ENCODE results near the gene ARSB. TPM values are rescaled to one million over a fixed set of nuclear protein-coding genes. Genes with fewer than 3 reads are reported as not detected.

ARSB gene
- total RNA-seq, 1 donor from 2014 or later: 19.3 TPM

DNA sequence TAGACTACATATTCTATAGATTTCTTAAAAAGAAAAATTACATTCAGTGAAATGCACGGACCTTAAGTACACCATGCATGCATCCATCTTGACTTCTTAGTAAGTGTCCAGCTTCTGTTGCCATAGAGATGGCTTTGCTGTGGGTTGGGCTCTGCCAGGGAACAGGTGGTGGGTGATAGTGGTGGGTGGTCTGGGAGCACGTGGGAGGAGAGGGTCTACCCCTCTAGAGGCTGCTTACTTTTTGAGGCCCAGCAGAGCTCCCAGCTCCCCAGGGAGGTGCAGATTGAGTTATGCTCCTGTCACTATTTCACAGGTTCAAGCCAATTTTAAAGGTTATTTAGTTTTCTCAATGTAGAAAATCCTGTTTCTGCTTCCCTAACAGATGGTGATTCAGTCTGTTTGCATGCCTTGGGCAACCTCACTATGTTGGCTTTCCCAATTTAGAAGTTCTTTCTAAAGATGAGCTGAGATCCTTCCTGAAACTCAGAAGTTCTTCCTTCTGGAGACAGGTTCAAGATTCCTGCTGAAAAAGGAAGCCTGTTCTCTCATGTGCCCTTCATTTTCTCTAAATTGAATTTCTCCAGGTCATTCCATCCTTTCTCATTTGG is 229.2 kb downstream of the ARSB start:
- Mint-ChIP-seq H3K36me3 (ENCODE audit: low read depth, unreplicated experiment) (no peaks in the 10 kb centered on the region), H3K27me3 (ENCODE audit: unreplicated experiment) (peaks cover 2% of the 10 kb centered on the region), H3K27ac (ENCODE audit: unreplicated experiment) (no peak overlapping the region), H3K9me3 (ENCODE audit: unreplicated experiment) (no peaks in the 10 kb centered on the region), H3K4me1 (ENCODE audit: unreplicated experiment) (peaks cover 6% of the 10 kb centered on the region), H3K4me3 (ENCODE audit: unreplicated experiment) (no peak overlapping the region)
- DNase-seq (ENCODE audit: low spot score): no peak
- no peak for TF ChIP-seq CTCF (IDR thresholded peaks at IDR 0.05; ENCODE audit: unreplicated experiment)

- no peak overlapping the region for H3K27ac Mint-ChIP-seq (ENCODE audit: unreplicated experiment)
- TF ChIP-seq CTCF (IDR thresholded peaks at IDR 0.05; ENCODE audit: unreplicated experiment): no peak
- H3K4me3 Mint-ChIP-seq (ENCODE audit: unreplicated experiment): no peak overlapping the region
- DNase-seq (ENCODE audit: low spot score): no peak
- peaks cover 5% of the 10 kb centered on the region for H3K4me1 Mint-ChIP-seq (ENCODE audit: unreplicated experiment)
- no peaks in the 10 kb centered on the region for H3K36me3 Mint-ChIP-seq (ENCODE audit: low read depth, unreplicated experiment)
- no peaks in the 10 kb centered on the region for H3K9me3 Mint-ChIP-seq (ENCODE audit: unreplicated experiment)
- H3K27me3 Mint-ChIP-seq (ENCODE audit: unreplicated experiment): peaks cover 2% of the 10 kb centered on the region
Measured at GRCh38 chr5:78754655-78755054, 230.5 kb downstream of the ARSB start.

- H3K27ac Mint-ChIP-seq (ENCODE audit: unreplicated experiment): no peak overlapping the region
- H3K4me3 Mint-ChIP-seq (ENCODE audit: unreplicated experiment): no peak overlapping the region
- H3K27me3 Mint-ChIP-seq (ENCODE audit: unreplicated experiment): peaks cover 2% of the 10 kb centered on the region
- no peak for TF ChIP-seq CTCF (IDR thresholded peaks at IDR 0.05; ENCODE audit: unreplicated experiment)
- no peaks in the 10 kb centered on the region for H3K36me3 Mint-ChIP-seq (ENCODE audit: low read depth, unreplicated experiment)
- DNase-seq (ENCODE audit: low spot score): no peak
- peaks cover 5% of the 10 kb centered on the region for H3K4me1 Mint-ChIP-seq (ENCODE audit: unreplicated experiment)
- H3K9me3 Mint-ChIP-seq (ENCODE audit: unreplicated experiment): no peaks in the 10 kb centered on the region
Measured at GRCh38 chr5:78753093-78753531, 232.0 kb downstream of the ARSB start.

DNA sequence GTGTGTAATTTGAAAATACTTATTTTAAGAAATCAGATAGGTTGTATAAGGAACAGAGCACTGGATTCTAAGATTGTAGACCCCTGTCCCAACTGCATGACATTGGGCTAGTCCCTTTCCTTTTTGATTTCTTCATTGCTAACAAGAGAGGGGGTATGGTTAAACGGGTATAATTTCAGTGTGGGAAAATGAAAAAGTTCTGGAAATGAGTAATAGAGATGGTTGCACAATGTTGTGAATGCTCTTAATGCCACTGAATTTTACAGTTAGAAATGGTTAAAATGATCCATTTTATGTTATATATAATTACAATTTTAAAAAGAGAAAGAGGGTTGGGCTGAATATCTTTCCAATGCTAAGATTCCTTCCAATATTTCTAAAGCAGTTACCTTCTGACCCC is 233.2 kb downstream of the ARSB start:
- H3K27me3 Mint-ChIP-seq (ENCODE audit: unreplicated experiment): peaks cover 2% of the 10 kb centered on the region
- no peak overlapping the region for H3K4me3 Mint-ChIP-seq (ENCODE audit: unreplicated experiment)
- no peak for TF ChIP-seq CTCF (IDR thresholded peaks at IDR 0.05; ENCODE audit: unreplicated experiment)
- DNase-seq (ENCODE audit: low spot score): no peak
- no peak overlapping the region for H3K27ac Mint-ChIP-seq (ENCODE audit: unreplicated experiment)
- H3K4me1 Mint-ChIP-seq (ENCODE audit: unreplicated experiment): peaks cover 5% of the 10 kb centered on the region
- no peaks in the 10 kb centered on the region for H3K36me3 Mint-ChIP-seq (ENCODE audit: low read depth, unreplicated experiment)
- no peaks in the 10 kb centered on the region for H3K9me3 Mint-ChIP-seq (ENCODE audit: unreplicated experiment)

- H3K4me1 Mint-ChIP-seq (ENCODE audit: unreplicated experiment): peaks cover 5% of the 10 kb centered on the region
Measured at GRCh38 chr5:78750281-78750680, 234.8 kb downstream of the ARSB start.

More at GRCh38 chr5:78750281-78750680, 234.8 kb downstream of the ARSB start:
- Mint-ChIP-seq H3K27me3 (ENCODE audit: unreplicated experiment) (peaks cover 2% of the 10 kb centered on the region), H3K27ac (ENCODE audit: unreplicated experiment) (peak overlapping the region; percentile 7), H3K4me3 (ENCODE audit: unreplicated experiment) (no peak overlapping the region), H3K9me3 (ENCODE audit: unreplicated experiment) (no peaks in the 10 kb centered on the region), H3K36me3 (ENCODE audit: low read depth, unreplicated experiment) (no peaks in the 10 kb centered on the region)
- DNase-seq (ENCODE audit: low spot score): no peak
- no peak for TF ChIP-seq CTCF (IDR thresholded peaks at IDR 0.05; ENCODE audit: unreplicated experiment)
